Measurements from ENCODE around the gene PEDS1. TPM values are rescaled to one million over a fixed set of nuclear protein-coding genes. Genes with fewer than 3 reads are reported as not detected.
A peak's percentile ranks its signal among the peaks of the same experiment; 100 is the strongest.

Gene PEDS1
- total and polyA plus RNA-seq, 2 of the 13 experiments (the other 11 are each of a cell fraction or from before 2014, with no cell fraction given) = 30.5 to 93.9 TPM

- TF ChIP-seq ZNF142 (CRISPR knock-in tag; IDR thresholded peaks at IDR 0.05) = 0 out of 2 replicates have a peak, but pooled peaks have one; percentile 40
- peak; percentile 74; the same call in 1 of the 2 replicates for TF ChIP-seq KDM5A (IDR thresholded peaks at IDR 0.05; ENCODE audit: borderline replicate concordance, low read length)
- peak; percentile 56 for TF ChIP-seq DMAP1 (CRISPR knock-in tag; IDR thresholded peaks at IDR 0.05)
- peak; percentile 55; the same call in 1 of the 2 replicates for TF ChIP-seq ZNF350 (CRISPR knock-in tag; IDR thresholded peaks at IDR 0.05; ENCODE audit: borderline replicate concordance, low read depth)
- peak; percentile 63; the same call in 1 of the 2 replicates for TF ChIP-seq ZNF609 (CRISPR knock-in tag; IDR thresholded peaks at IDR 0.05; ENCODE audit: borderline replicate concordance)
- TF ChIP-seq SOX5 (CRISPR knock-in tag; IDR thresholded peaks at IDR 0.05; ENCODE audit: borderline replicate concordance) = peak; percentile 55; the same call in 1 of the 2 replicates
These were observed 37.7 kb downstream of the PEDS1 start (continued) for GRCh38 chr20:50115591-50116367.

All from HepG2 (cell line).